ENCODE results near the gene TNNC2. TPM values are rescaled to one million over a fixed set of nuclear protein-coding genes. Genes with fewer than 3 reads are reported as not detected.

TNNC2 gene
- total and polyA plus RNA-seq, 9 donors = 1.5 to 3.7 (median 3.4) TPM; not detected in 1

GRCh38 chr20:45863543-45864470 lies 36.7 kb upstream of the TNNC2 start:
- Histone ChIP-seq H3K4me1 (ENCODE audit: insufficient read depth) (peaks cover 1% of the 10 kb centered on the region), H3K9me3 (no peaks in the 10 kb centered on the region), H3K36me3 (no peaks in the 10 kb centered on the region), H3K27me3 (no peaks in the 10 kb centered on the region), H3K27ac (no peak overlapping the region), H3K4me3 (no peak overlapping the region)
- peak in 1 of 5 donors; percentile 4 for DNase-seq
- WGBS, 3 donors = 85 to 90% (median 87%) methylated on average over 7 of the region's 7 CpGs
- no peak for TF ChIP-seq CTCF (IDR thresholded peaks at IDR 0.05)
- TF ChIP-seq POLR2A (IDR thresholded peaks at IDR 0.05) = no peak
- TF ChIP-seq EP300 (IDR thresholded peaks at IDR 0.05) = no peak
- intact Hi-C loops (cut with DNase I) = no loop called here

- no peak for DNase-seq
- Histone ChIP-seq H3K27me3 (no peaks in the 10 kb centered on the region), H3K27ac (no peak overlapping the region), H3K4me3 (no peak overlapping the region), H3K36me3 (no peaks in the 10 kb centered on the region), H3K4me1 (ENCODE audit: insufficient read depth) (peaks cover 3% of the 10 kb centered on the region), H3K9me3 (no peaks in the 10 kb centered on the region)
- no peak for TF ChIP-seq POLR2A (IDR thresholded peaks at IDR 0.05)
- TF ChIP-seq EP300 (IDR thresholded peaks at IDR 0.05) = no peak
- no peak for TF ChIP-seq CTCF (IDR thresholded peaks at IDR 0.05)
- 88 to 93% (median 89%) methylated on average over 7 of the region's 7 CpGs for WGBS, 3 donors
- intact Hi-C loops (cut with DNase I) = no loop called here
These were observed 34.3 kb upstream of the TNNC2 start for GRCh38 chr20:45861221-45862075.

GRCh38 chr20:45860560-45861220 lies 33.6 kb upstream of the TNNC2 start:
- WGBS, 3 donors = 64 to 76% (median 70%) methylated on average over 7 of the region's 7 CpGs

More at GRCh38 chr20:45860560-45861220, 33.6 kb upstream of the TNNC2 start:
- TF ChIP-seq CTCF (IDR thresholded peaks at IDR 0.05) = no peak
- no peak for TF ChIP-seq POLR2A (IDR thresholded peaks at IDR 0.05)
- no peak for TF ChIP-seq EP300 (IDR thresholded peaks at IDR 0.05)
- Histone ChIP-seq H3K4me1 (ENCODE audit: insufficient read depth) (peaks cover 8% of the 10 kb centered on the region), H3K36me3 (no peaks in the 10 kb centered on the region), H3K27ac (no peak overlapping the region), H3K9me3 (no peaks in the 10 kb centered on the region), H3K27me3 (no peaks in the 10 kb centered on the region), H3K4me3 (no peak overlapping the region)
- intact Hi-C loops (cut with DNase I) = no loop called here
- peak in 1 of 5 donors; percentile 22 for DNase-seq
